ENCODE results near the gene LRRC61.

- TF ChIP-seq TCF7L2 (IDR thresholded peaks at IDR 0.05; ENCODE audit: low read depth, low read length) (no peak), MAFF (IDR thresholded peaks at IDR 0.05; ENCODE audit: low read depth, low read length) (no peak)
These were observed 38.9 kb downstream of the LRRC61 start for GRCh38 chr7:150361807-150362621.

All from HepG2 (cell line).